Common myeloid progenitor, CD34-positive (primary cell): ENCODE measurements around the gene DTX2.
"Not testable (repeated sequence)": the region's sequence is repeated elsewhere in the genome, so short reads cannot be mapped to it uniquely, and the experiment has no call there.

Experiments
- CTCF ChIA-PET: fragments of 350-600 bp; sonication (Branson Sonifier 250); formaldehyde crosslinking; loops from one replicate; lab custom pipeline; 2021; ENCODE audit warnings: antibody characterized with exemption; lab: Charles Lee
- POLR2A ChIA-PET: fragments of 350-600 bp; sonication (Branson Sonifier 250); formaldehyde crosslinking; loops from one replicate; lab custom pipeline; 2021; ENCODE audit warnings: antibody characterized with exemption; lab: Charles Lee
- DNase-seq, 3 donors: peaks; one replicate each; pipeline versions ENCODE4 v3.0.0 to v3.0.0-alpha.2; 2013
- H3K27ac ChIP-seq, 2 experiments: 1 replicate in 1 of 2; 2 replicates in 1 of 2; pipeline ENCODE4 v1.7.0; 2013; ENCODE audit warnings: inconsistent platforms in 2 of 2, low read length in 2 of 2, mild to moderate bottlenecking in 2 of 2, low read depth in 1 of 2, moderate library complexity in 1 of 2; ENCODE audit not compliant: severe bottlenecking in 2 of 2, insufficient read depth in 1 of 2, poor library complexity in 1 of 2
- H3K27me3 ChIP-seq, 5 experiments: replicated peaks in 2 of 5; 1 replicate in 3 of 5; 2 replicates in 2 of 5; pipeline versions ENCODE4 v1.6.1 to v1.7.0; 2013; ENCODE audit warnings: low read length in 4 of 5, mild to moderate bottlenecking in 2 of 5, moderate library complexity in 2 of 5, inconsistent platforms in 1 of 5; ENCODE audit not compliant: insufficient read depth in 5 of 5, control insufficient read depth in 4 of 5
- H3K36me3 ChIP-seq, 4 experiments: 1 replicate in 2 of 4; 2 replicates in 2 of 4; pipeline versions ENCODE4 v1.6.1 to v1.7.0; 2013; ENCODE audit warnings: low read length in 3 of 4, control low read depth in 1 of 4, mild to moderate bottlenecking in 1 of 4; ENCODE audit not compliant: control insufficient read depth in 4 of 4, insufficient read depth in 4 of 4
- H3K4me1 ChIP-seq, 4 experiments: 1 replicate in 3 of 4; 2 replicates in 1 of 4; pipeline versions ENCODE4 v1.6.1 to v1.7.1; 2013; ENCODE audit warnings: low read length in 3 of 4, mild to moderate bottlenecking in 3 of 4, control low read depth in 1 of 4, inconsistent platforms in 1 of 4, moderate library complexity in 1 of 4; ENCODE audit not compliant: control insufficient read depth in 4 of 4, insufficient read depth in 4 of 4; ENCODE audit errors: control extremely low read depth in 1 of 4
- H3K4me3 ChIP-seq, 7 experiments: 1 replicate in 4 of 7; 2 replicates in 3 of 7; pipeline versions ENCODE4 v1.5.1 to v1.7.0; 2013; ENCODE audit warnings: mild to moderate bottlenecking in 7 of 7, low read length in 6 of 7, moderate library complexity in 6 of 7, inconsistent platforms in 2 of 7, low read depth in 2 of 7, control low read depth in 1 of 7; ENCODE audit not compliant: insufficient read depth in 4 of 7, control insufficient read depth in 1 of 7; ENCODE audit errors: extremely low read depth in 1 of 7
- H3K9me3 ChIP-seq, 5 experiments: 1 replicate in 4 of 5; 2 replicates in 1 of 5; pipeline versions ENCODE4 v1.6.1 to v1.7.1; 2013; ENCODE audit warnings: low read length in 4 of 5, mild to moderate bottlenecking in 2 of 5, inconsistent platforms in 1 of 5, low read depth in 1 of 5, moderate library complexity in 1 of 5; ENCODE audit not compliant: control insufficient read depth in 4 of 5, insufficient read depth in 2 of 5; ENCODE audit errors: control extremely low read depth in 1 of 5
- WGBS: methylation state at CpG from one replicate; pipeline ENCODE4 v1.1.5; 2013; ENCODE audit not compliant: insufficient coverage; 5-methylcytosine and 5-hydroxymethylcytosine counted together

DTX2 gene

DNA sequence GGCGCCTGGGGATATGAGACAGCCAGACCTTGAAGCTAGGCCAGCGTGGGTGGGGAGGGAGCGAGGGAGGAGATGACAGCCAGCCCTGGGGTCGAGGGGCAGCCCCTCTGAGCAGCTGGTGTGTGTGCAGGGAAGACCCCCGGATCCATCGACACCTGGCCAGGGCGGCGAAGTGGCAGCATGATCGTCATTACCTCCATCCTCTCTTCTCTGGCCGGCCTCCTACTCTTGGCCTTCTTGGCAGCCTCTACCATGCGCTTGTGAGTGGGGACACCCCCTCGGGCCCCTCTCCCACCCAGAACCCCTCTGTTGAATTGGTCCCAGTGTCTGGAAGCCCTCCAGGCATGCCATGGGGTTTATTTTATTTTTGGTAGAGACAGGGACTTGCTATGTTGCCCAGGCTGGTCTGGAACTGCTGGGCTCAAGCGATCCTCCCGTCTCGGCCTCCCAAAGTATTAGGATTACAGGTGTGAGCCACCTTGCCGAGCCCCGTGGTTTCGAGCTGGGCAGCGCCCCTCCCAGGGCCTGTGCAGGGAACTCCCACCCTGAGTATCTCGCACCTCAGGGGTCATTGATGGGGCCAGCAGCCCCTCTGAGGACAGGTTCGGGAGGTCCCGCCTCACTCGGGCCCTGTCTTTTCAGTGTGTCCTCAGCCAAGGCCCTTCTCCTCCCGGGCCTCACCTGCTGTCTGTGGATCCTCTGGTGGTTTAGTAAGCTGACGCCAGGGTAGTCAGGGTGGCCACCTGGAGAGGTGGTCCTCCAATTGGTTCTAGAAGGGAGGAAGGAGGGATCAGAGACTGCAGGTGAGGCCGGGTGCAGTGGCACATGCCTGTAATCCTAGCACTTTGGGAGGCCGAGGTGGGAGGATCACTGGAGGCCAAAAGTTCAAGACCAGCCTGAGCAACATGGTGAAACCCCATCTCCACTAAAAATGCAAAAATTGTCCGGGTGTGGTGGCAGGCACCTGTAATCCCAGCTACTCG lies 52.6 kb downstream of the DTX2 start:
- H3K9me3 ChIP-seq = no peaks in the 10 kb centered on the region
- no peak overlapping the region for H3K27ac ChIP-seq
- CTCF ChIA-PET = no interaction called here
- H3K4me3 ChIP-seq = no peak overlapping the region
- 93% methylated on average over 26 of the region's 29 CpGs for WGBS
- peaks cover 0 to 9% (median 6%) of the 10 kb centered on the region in 4 experiments for H3K4me1 ChIP-seq
- POLR2A ChIA-PET = no interaction called here
- no peaks in the 10 kb centered on the region for H3K27me3 ChIP-seq
- DNase-seq = no peak
- H3K36me3 ChIP-seq = no peaks in the 10 kb centered on the region

DNA sequence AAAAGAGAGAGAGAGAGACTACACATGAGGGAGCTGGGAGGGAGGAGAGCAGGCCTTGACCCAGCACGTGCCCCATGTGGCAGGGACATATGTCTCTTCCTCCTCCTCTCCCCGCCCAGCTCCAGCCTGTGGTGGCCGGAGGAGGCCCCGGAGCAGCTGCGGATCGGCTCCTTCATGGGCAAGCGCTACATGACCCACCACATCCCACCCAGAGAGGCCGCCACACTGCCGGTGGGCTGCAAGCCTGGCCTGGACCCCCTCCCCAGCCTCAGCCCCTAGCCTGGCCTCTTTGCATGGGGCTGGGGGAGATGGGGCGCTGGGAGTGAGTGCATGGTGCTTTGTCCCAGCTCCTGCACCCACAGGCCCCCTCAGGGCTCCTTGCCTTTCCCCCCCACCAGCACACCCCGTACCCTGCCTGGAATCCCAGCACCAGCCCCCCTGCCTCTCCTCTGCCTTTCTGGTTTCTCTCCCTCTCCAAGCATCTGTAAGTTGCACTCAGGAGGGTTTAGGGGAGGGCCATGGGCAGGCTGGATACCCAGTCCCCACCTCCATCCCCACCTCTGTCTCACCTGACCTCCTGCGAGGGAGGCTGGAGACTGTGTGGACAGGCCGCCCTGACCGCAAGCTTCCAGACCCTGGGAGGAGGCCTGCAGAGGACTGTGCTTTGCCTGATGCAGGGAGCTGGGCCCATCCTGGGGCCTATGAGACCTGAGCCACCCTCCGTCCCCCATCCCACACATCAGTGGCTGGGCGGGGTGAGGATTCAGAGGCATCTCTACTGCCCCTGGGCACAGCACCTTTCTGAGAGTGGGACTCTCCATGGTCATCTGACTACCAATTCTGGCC lies 53.6 kb downstream of the DTX2 start:
- H3K27me3 ChIP-seq = no peaks in the 10 kb centered on the region
- ChIA-PET CTCF (no interaction called here), POLR2A (no interaction called here)
- H3K27ac ChIP-seq = no peak overlapping the region
- peaks cover 0 to 4% (median under 1%) of the 10 kb centered on the region in 4 experiments for H3K4me1 ChIP-seq
- H3K9me3 ChIP-seq = no peaks in the 10 kb centered on the region
- H3K36me3 ChIP-seq = no peaks in the 10 kb centered on the region
- DNase-seq = no peak
- no peak overlapping the region for H3K4me3 ChIP-seq
- WGBS = 100% methylated on average over 1 of the region's 16 CpGs

DNA sequence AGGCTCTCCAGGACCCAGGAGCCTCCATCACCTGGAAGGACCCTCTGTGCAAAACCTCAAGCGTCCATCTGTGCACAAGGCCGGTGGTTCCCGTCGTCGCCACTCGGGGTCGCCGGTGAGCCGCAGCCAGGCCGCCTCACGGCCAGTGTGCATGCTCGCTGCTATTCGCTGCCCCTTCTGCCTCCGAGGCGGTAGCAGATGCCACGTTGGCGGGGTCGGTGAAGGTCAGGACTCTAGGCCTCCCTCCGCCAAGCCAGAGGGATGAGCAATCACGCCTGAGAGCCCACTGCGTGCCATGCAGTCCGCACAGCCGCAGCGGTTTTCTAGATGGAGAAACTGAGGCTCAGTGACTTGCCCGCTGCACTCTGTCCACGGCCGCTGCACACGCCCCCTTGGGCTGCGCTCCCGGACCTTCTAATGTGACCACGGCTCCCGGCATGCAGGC lies 54.5 kb downstream of the DTX2 start:
- WGBS = no CpG with 5 or more reads among the region's 32 CpGs
- no peaks in the 10 kb centered on the region for H3K36me3 ChIP-seq
- POLR2A ChIA-PET = no interaction called here
- H3K9me3 ChIP-seq = no peaks in the 10 kb centered on the region
- no peak overlapping the region for H3K27ac ChIP-seq
- H3K27me3 ChIP-seq = no peaks in the 10 kb centered on the region
- peaks cover 0 to 4% (median 0%) of the 10 kb centered on the region in 4 experiments for H3K4me1 ChIP-seq
- CTCF ChIA-PET = no interaction called here
- peak in 1 of 3 donors; percentile 45 for DNase-seq
- no peak overlapping the region for H3K4me3 ChIP-seq

DNA sequence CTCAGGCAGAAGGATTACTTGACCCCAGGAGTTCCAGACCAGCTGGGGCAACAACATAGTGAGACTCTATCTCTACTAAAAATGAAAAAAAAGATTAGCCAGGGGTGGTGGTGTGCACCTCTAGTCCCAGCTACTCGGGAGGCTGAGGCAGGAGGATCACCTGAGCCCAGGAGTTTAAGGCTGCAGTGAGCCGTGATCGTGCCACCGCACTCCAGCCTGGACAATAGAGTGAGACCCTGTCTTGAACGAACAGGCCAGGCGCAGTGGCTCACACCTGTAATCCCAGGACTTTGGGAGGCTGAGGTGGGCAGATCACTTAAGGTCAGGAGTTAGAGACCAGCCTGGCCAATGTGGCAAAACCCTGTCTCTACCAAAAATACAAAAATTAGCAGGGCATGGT lies 55.4 kb downstream of the DTX2 start:
- CTCF ChIA-PET, DNase-seq, H3K9me3 ChIP-seq, H3K4me3 ChIP-seq, H3K27ac ChIP-seq, H3K27me3 ChIP-seq, POLR2A ChIA-PET, H3K4me1 ChIP-seq, H3K36me3 ChIP-seq: not testable (repeated sequence)
- WGBS = no CpG with 5 or more reads among the region's 6 CpGs

DNA sequence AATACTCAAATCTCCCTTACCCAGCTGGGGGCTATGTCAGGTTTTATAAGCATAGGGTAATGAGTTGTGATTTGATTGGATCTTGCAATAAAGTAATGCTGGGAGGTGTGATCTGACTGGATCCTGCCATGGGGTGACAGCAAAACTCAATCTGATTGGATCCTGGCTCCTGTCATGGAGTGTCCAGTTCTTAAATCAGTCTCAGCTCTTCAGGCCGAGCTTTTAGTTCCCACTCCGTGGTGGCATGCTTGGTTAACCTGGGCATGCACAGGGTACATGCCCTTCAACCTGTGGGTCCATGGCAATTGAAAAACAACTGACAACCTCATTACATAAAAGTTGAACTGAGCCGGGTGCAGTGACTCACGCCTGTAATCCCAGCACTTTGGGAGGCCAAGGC lies 64.7 kb downstream of the DTX2 start:
- H3K36me3 ChIP-seq, POLR2A ChIA-PET, H3K27ac ChIP-seq, DNase-seq, H3K4me1 ChIP-seq, CTCF ChIA-PET, H3K9me3 ChIP-seq, H3K4me3 ChIP-seq, H3K27me3 ChIP-seq: not testable (repeated sequence)
- WGBS = no CpG with 5 or more reads among the region's 4 CpGs

DNA sequence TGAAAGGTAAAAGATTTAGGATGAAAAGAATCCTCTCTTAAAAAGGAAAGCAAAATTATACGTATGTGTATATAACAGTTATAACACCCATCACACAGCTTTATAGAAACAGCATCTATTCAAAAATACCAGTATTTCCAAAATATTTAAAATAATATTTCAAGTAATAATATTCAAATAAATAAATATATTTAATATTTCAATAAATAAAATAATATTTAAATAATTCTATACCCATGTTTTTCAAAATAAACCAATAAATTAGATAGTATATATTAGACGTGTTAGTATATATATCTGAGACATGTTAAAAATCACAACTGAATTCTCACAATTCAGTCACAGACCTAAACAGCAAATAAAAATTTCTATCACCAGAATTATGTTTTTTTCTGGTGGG lies 70.1 kb downstream of the DTX2 start:
- H3K36me3 ChIP-seq, H3K4me1 ChIP-seq, CTCF ChIA-PET, H3K9me3 ChIP-seq, H3K27ac ChIP-seq, DNase-seq, POLR2A ChIA-PET, H3K4me3 ChIP-seq, H3K27me3 ChIP-seq: not testable (repeated sequence)
- no CpG with 5 or more reads among the region's 2 CpGs for WGBS

DNA sequence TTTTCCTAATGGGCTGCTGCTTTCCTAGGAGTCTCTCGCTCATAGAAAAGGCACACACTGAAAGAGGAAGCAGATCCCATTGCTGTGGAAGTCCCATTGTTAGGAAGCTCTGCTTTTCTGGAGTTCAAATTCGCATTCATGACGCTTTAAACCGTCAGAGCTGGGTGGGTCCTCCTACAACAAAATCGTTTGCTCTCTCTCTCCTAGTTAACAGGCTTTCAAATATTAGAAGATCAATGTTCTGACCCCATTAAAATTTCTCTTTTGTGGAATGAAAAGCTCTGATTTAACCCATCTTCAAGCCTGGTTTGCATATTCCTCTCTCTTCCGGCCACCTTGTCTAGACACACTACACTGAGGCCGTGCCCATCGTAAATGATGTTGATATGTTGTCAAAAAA lies 81.7 kb downstream of the DTX2 start, which contains the start of gene SPDYE16:
TSS of gene SPDYE16 (minus strand) at position 101 of the 400 bp plus-strand sequence. CDS start 1,838 bp downstream, outside the sequence.
- DNase-seq, H3K27ac ChIP-seq, H3K4me1 ChIP-seq, POLR2A ChIA-PET, H3K4me3 ChIP-seq, H3K9me3 ChIP-seq, CTCF ChIA-PET, H3K27me3 ChIP-seq, H3K36me3 ChIP-seq: not testable (repeated sequence)
- no CpG with 5 or more reads among the region's 8 CpGs for WGBS
